ENCODE measurements around the gene ACCSL.

The ACCSL gene

DNA sequence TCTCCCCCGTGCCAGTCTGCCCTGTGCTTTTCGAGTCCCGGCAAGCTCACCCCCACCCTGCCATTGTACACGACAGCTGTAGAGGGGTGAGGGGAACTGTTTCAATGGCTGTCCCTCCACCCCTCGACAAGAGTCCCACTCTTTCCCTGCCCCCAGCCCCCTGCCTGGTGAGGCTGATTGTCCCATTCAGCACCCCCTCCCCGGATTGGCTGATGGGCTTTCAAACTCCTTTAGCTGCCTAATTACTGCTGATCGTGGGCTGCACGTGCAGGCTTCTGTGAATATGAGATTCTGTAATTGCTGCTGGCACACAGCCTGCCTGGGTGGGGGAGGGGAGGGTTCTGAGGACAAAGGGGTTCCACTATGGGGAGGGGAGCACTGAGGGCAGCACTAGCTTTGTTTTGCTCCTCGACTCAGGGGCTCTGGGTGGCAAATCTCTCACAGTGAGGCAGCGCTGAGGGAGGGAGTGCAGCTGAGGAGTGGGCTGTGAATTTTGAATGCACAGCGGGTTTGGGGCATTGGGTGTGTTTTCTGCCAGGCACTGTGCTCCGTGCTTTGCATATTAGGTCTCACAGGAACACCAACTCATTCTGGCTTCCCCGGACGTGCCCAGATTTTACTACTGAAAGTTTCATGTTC is 42.6 kb upstream of the ACCSL start:
- TF ChIP-seq CSDC2 (CRISPR knock-in tag; IDR thresholded peaks at IDR 0.05) (no peak), TCF4 (CRISPR knock-in tag; IDR thresholded peaks at IDR 0.05; ENCODE audit: borderline replicate concordance) (no peak), ZNF8 (CRISPR knock-in tag; IDR thresholded peaks at IDR 0.05) (no peak), ZFP30 (CRISPR knock-in tag; IDR thresholded peaks at IDR 0.05) (no peak), ARNTL (CRISPR knock-in tag; IDR thresholded peaks at IDR 0.05; ENCODE audit: borderline replicate concordance, low read depth) (no peak), ZNF565 (CRISPR knock-in tag; conservative IDR thresholded peaks at IDR 0.05; ENCODE audit: low read depth) (no peak)
- TF ChIP-seq, protein P1, sequence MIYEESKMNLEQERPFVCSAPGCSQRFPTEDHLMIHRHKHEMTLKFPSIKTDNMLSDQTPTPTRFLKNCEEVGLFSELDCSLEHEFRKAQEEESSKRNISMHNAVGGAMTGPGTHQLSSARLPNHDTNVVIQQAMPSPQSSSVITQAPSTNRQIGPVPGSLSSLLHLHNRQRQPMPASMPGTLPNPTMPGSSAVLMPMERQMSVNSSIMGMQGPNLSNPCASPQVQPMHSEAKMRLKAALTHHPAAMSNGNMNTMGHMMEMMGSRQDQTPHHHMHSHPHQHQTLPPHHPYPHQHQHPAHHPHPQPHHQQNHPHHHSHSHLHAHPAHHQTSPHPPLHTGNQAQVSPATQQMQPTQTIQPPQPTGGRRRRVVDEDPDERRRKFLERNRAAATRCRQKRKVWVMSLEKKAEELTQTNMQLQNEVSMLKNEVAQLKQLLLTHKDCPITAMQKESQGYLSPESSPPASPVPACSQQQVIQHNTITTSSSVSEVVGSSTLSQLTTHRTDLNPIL (CRISPR knock-in tag; IDR thresholded peaks at IDR 0.05; ENCODE audit: low read depth): no peak
- TF ChIP-seq, protein P2, sequence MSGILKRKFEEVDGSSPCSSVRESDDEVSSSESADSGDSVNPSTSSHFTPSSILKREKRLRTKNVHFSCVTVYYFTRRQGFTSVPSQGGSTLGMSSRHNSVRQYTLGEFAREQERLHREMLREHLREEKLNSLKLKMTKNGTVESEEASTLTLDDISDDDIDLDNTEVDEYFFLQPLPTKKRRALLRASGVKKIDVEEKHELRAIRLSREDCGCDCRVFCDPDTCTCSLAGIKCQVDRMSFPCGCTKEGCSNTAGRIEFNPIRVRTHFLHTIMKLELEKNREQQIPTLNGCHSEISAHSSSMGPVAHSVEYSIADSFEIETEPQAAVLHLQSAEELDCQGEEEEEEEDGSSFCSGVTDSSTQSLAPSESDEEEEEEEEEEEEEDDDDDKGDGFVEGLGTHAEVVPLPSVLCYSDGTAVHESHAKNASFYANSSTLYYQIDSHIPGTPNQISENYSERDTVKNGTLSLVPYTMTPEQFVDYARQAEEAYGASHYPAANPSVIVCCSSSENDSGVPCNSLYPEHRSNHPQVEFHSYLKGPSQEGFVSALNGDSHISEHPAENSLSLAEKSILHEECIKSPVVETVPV (CRISPR knock-in tag; IDR thresholded peaks at IDR 0.05): no peak
- ATAC-seq: no peak

DNA sequence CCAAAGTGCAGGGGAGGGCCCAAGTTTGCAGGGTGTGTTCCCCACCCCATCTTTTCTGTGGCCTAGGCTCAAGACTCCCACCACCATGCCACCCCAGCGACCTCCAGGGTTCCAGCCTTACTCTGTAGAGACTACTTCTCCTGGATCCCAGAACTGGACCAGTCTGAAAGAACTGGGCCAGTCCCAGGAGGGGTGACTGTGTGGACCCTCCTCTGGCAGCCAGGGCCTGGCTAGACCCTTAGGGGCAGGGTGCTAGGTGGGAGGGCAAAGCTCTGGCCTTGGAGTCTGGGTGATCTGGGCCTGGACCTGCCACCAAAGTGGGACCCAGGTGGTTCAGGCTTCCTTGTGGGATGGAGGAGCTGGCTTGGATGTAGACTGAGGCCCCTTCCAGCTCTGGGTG is 41.8 kb upstream of the ACCSL start:
- TF ChIP-seq ISL1 (CRISPR knock-in tag; IDR thresholded peaks at IDR 0.05) (no peak), TOX (CRISPR knock-in tag; IDR thresholded peaks at IDR 0.05; ENCODE audit: borderline replicate concordance) (no peak), SNAI2 (CRISPR knock-in tag; IDR thresholded peaks at IDR 0.05) (no peak), PPARA (CRISPR knock-in tag; IDR thresholded peaks at IDR 0.05; ENCODE audit: borderline replicate concordance) (no peak), ZFP3 (CRISPR knock-in tag; IDR thresholded peaks at IDR 0.05) (no peak), ZC3H10 (CRISPR knock-in tag; IDR thresholded peaks at IDR 0.05) (no peak), OSR1 (CRISPR knock-in tag; IDR thresholded peaks at IDR 0.05) (no peak), BACH2 (CRISPR knock-in tag; IDR thresholded peaks at IDR 0.05; ENCODE audit: borderline replicate concordance) (no peak), ZFP30 (CRISPR knock-in tag; IDR thresholded peaks at IDR 0.05) (no peak), TCF4 (CRISPR knock-in tag; IDR thresholded peaks at IDR 0.05; ENCODE audit: borderline replicate concordance) (no peak), ZNF8 (CRISPR knock-in tag; IDR thresholded peaks at IDR 0.05) (no peak), CSDC2 (CRISPR knock-in tag; IDR thresholded peaks at IDR 0.05) (no peak)
- TF ChIP-seq, protein P3, sequence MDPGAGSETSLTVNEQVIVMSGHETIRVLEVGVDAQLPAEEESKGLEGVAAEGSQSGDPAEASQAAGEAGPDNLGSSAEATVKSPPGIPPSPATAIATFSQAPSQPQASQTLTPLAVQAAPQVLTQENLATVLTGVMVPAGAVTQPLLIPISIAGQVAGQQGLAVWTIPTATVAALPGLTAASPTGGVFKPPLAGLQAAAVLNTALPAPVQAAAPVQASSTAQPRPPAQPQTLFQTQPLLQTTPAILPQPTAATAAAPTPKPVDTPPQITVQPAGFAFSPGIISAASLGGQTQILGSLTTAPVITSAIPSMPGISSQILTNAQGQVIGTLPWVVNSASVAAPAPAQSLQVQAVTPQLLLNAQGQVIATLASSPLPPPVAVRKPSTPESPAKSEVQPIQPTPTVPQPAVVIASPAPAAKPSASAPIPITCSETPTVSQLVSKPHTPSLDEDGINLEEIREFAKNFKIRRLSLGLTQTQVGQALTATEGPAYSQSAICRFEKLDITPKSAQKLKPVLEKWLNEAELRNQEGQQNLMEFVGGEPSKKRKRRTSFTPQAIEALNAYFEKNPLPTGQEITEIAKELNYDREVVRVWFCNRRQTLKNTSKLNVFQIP (CRISPR knock-in tag; IDR thresholded peaks at IDR 0.05; ENCODE audit: borderline replicate concordance, low read depth): no peak
- TF ChIP-seq, protein P1 (CRISPR knock-in tag; IDR thresholded peaks at IDR 0.05; ENCODE audit: low read depth): no peak
- TF ChIP-seq, protein P4, sequence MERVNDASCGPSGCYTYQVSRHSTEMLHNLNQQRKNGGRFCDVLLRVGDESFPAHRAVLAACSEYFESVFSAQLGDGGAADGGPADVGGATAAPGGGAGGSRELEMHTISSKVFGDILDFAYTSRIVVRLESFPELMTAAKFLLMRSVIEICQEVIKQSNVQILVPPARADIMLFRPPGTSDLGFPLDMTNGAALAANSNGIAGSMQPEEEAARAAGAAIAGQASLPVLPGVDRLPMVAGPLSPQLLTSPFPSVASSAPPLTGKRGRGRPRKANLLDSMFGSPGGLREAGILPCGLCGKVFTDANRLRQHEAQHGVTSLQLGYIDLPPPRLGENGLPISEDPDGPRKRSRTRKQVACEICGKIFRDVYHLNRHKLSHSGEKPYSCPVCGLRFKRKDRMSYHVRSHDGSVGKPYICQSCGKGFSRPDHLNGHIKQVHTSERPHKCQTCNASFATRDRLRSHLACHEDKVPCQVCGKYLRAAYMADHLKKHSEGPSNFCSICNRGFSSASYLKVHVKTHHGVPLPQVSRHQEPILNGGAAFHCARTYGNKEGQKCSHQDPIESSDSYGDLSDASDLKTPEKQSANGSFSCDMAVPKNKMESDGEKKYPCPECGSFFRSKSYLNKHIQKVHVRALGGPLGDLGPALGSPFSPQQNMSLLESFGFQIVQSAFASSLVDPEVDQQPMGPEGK (CRISPR knock-in tag; IDR thresholded peaks at IDR 0.05; ENCODE audit: borderline replicate concordance): no peak
- ATAC-seq: no peak

DNA sequence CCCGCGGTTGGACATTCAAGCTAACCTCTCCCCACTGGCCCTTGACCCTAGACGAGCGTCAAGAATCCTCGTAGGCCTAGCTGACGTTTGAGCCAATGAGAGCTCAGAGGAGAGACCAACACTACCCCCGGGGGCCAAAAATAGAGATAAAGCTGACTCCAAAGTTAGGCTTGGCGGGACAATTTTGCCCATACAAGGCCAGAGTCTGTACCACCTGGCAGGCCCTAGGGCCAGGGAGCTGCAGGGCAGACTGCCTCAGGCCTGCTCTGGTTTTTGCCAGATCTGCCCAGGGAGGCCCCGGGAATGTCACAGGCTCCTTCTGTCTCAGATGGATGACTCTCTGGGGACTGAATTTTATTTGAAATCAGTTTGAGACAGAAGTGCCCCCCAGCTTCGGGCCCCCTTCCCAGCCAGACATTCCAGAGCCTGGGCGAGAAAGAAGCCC is 40.8 kb upstream of the ACCSL start:
- ATAC-seq: no peak
- TF ChIP-seq ZNF565 (CRISPR knock-in tag; conservative IDR thresholded peaks at IDR 0.05; ENCODE audit: low read depth) (no peak), ZFP30 (CRISPR knock-in tag; IDR thresholded peaks at IDR 0.05) (no peak), SNAI2 (CRISPR knock-in tag; IDR thresholded peaks at IDR 0.05) (no peak), ARNTL (CRISPR knock-in tag; IDR thresholded peaks at IDR 0.05; ENCODE audit: borderline replicate concordance, low read depth) (no peak), PPARA (CRISPR knock-in tag; IDR thresholded peaks at IDR 0.05; ENCODE audit: borderline replicate concordance) (no peak), CSDC2 (CRISPR knock-in tag; IDR thresholded peaks at IDR 0.05) (no peak), BACH2 (CRISPR knock-in tag; IDR thresholded peaks at IDR 0.05; ENCODE audit: borderline replicate concordance) (no peak), RARB (CRISPR knock-in tag; IDR thresholded peaks at IDR 0.05) (no peak), ZFP3 (CRISPR knock-in tag; IDR thresholded peaks at IDR 0.05) (no peak), TOX (CRISPR knock-in tag; IDR thresholded peaks at IDR 0.05; ENCODE audit: borderline replicate concordance) (no peak), GLIS3 (CRISPR knock-in tag; IDR thresholded peaks at IDR 0.05) (no peak)
- TF ChIP-seq, protein P2 (CRISPR knock-in tag; IDR thresholded peaks at IDR 0.05): no peak
